ENCODE measurements around the gene DDB1. TPM values are rescaled to one million over a fixed set of nuclear protein-coding genes. Genes with fewer than 3 reads are reported as not detected.
A peak's percentile ranks its signal among the peaks of the same experiment; 100 is the strongest.

The DDB1 gene
- total and polyA plus RNA-seq, 9 of the 15 experiments (the other 6 are each of a cell fraction or from before 2014, with no cell fraction given): 172 to 361 (median 266) TPM

- TF ChIP-seq TRIM24 (IDR thresholded peaks at IDR 0.05) (peak; percentile 89 to 90; a peak in 3 of 4 replicates), ARID4B (CRISPR knock-in tag; IDR thresholded peaks at IDR 0.05) (0 out of 2 replicates have a peak, but pooled peaks have one; percentile 16), TCFL5 (CRISPR knock-in tag; conservative IDR thresholded peaks at IDR 0.05) (no peak), ZNF644 (tag; IDR thresholded peaks at IDR 0.05; ENCODE audit: low read depth) (no peak), HINFP (tag; conservative IDR thresholded peaks at IDR 0.05; ENCODE audit: low read depth) (no peak), FOXA1 (IDR thresholded peaks at IDR 0.05; ENCODE audit: borderline replicate concordance) (no peak), POLR3G (IDR thresholded peaks at IDR 0.05; ENCODE audit: extremely low read depth, insufficient read length, insufficient replicate concordance) (no peak), CBX2 (IDR thresholded peaks at IDR 0.05; ENCODE audit: insufficient read depth, low read length, poor library complexity, severe bottlenecking) (no peak), NCOA1 (IDR thresholded peaks at IDR 0.05; ENCODE audit: low read depth) (peak; percentile 71; the same call in 1 of the 2 replicates), ETV6 (IDR thresholded peaks at IDR 0.05; ENCODE audit: borderline replicate concordance in 1 of 2, low read depth in 2 of 2, low read length in 1 of 2) (peak in 1 of 2 experiments; percentile 41; a peak in 1 of 4 replicates), ETV6 (CRISPR knock-in tag; IDR thresholded peaks at IDR 0.05; ENCODE audit: borderline replicate concordance) (no peak), SMAD4 (CRISPR knock-in tag; conservative IDR thresholded peaks at IDR 0.05) (peak; percentile 59; the same call in 1 of the 2 replicates), ELF2 (CRISPR knock-in tag; IDR thresholded peaks at IDR 0.05) (no peak), ZBTB8A (IDR thresholded peaks at IDR 0.05; ENCODE audit: partially characterized antibody) (no peak), SMARCA4 (IDR thresholded peaks at IDR 0.05) (peak; percentile 87), ZFP36 (IDR thresholded peaks at IDR 0.05; ENCODE audit: low read depth, low read length, partially characterized antibody) (no peak), ZNF274 (IDR thresholded peaks at IDR 0.05; ENCODE audit: borderline replicate concordance, low read depth, low read length) (peak; percentile 47; the same call in 1 of the 2 replicates), HNRNPL (IDR thresholded peaks at IDR 0.05; ENCODE audit: low read depth, low read length) (no peak), USF1 (CRISPR knock-in tag; IDR thresholded peaks at IDR 0.05) (peak; percentile 67), TFAP4 (CRISPR knock-in tag; IDR thresholded peaks at IDR 0.05; ENCODE audit: borderline replicate concordance) (peak; percentile 81; the same call in 1 of the 2 replicates)
These were observed 9.4 kb upstream of the DDB1 start (continued) for GRCh38 chr11:61342207-61342803.
